Measurements from ENCODE around the gene HNF1A. TPM values are rescaled to one million over a fixed set of nuclear protein-coding genes. Genes with fewer than 3 reads are reported as not detected.
A peak's percentile ranks its signal among the peaks of the same experiment; 100 is the strongest.

The HNF1A gene
- total RNA-seq (2016; rRNA removed; fragmentation: Illumina TruSeq; extraction: Trizol) (27.0 and 34.7 TPM in 2 replicates), polyA plus RNA-seq (2011; rRNA removed) (13.4 and 18.2 TPM in 2 replicates), polyA minus RNA-seq (2011; rRNA and poly(A)+ RNA removed; ENCODE audit: low replicate concordance) (56.3 TPM in 1 of 2 replicates, not detected in the other), Bru-seq, nascent RNA (percentile 91 among the genes with signal in this experiment), BruChase-seq, experiment 1, labeled RNA remaining after a 6-hour chase (percentile 81 among the genes with signal in this experiment), BruChase-seq, experiment 2, labeled RNA remaining after a 2-hour chase (percentile 86 among the genes with signal in this experiment)
- total RNA-seq (2016; cell fraction: cytosol; rRNA removed; fragmentation: Illumina TruSeq; extraction: Trizol; ENCODE audit: low read depth): 8.0 and 9.3 TPM in 2 replicates
- 23.4 and 36.7 TPM in 2 replicates for total RNA-seq (2016; cell fraction: insoluble cytoplasmic fraction; rRNA removed; fragmentation: Illumina TruSeq; extraction: Trizol)
- 19.4 and 20.4 TPM in 2 replicates for total RNA-seq (2016; cell fraction: membrane; rRNA removed; fragmentation: Illumina TruSeq; extraction: Trizol)
- 29.9 and 31.7 TPM in 2 replicates for total RNA-seq (2016; cell fraction: nucleus; rRNA removed; fragmentation: Illumina TruSeq; extraction: Trizol)
- polyA plus RNA-seq (2011; cell fraction: cytosol; rRNA removed): 7.6 and 12.7 TPM in 2 replicates
- 41.8 and 43.1 TPM in 2 replicates for polyA plus RNA-seq (2011; cell fraction: nucleus; rRNA removed)
- polyA plus RNA-seq (2012): 21.5 and 22.4 TPM in 2 replicates
- polyA plus RNA-seq (2016; cell fraction: cytosol; fragmentation: Illumina TruSeq; extraction: Trizol; ENCODE audit: low read depth): 6.0 and 7.0 TPM in 2 replicates
- 27.7 and 38.7 TPM in 2 replicates for polyA plus RNA-seq (2016; cell fraction: insoluble cytoplasmic fraction; fragmentation: Illumina TruSeq; extraction: Trizol; ENCODE audit: low read depth)
- 13.6 and 14.7 TPM in 2 replicates for polyA plus RNA-seq (2016; cell fraction: membrane; fragmentation: Illumina TruSeq; extraction: Trizol; ENCODE audit: low read depth)
- 64.2 and 66.0 TPM in 2 replicates for polyA plus RNA-seq (2016; cell fraction: nucleus; fragmentation: Illumina TruSeq; extraction: Trizol; ENCODE audit: insufficient read depth, low read depth)
- 14.7 and 17.2 TPM in 2 replicates for polyA minus RNA-seq (2011; cell fraction: cytosol; rRNA and poly(A)+ RNA removed)
- 16.5 and 21.5 TPM in 2 replicates for polyA minus RNA-seq (2011; cell fraction: nucleus; rRNA and poly(A)+ RNA removed)
- long read RNA-seq, experiment 1, partial matches to known transcripts: 5 of 16 reads
- long read RNA-seq, experiment 1, other reads (novel, unspliced or antisense): 9 of 16 reads
- long read RNA-seq, experiment 2, transcript HNF1A-201 (10 exons, 3,442 nt): major isoform, 42 of 122 reads
- long read RNA-seq, experiment 2, transcript HNF1A-212 (10 exons, 2,014 nt): minor isoform, 13 of 122 reads
- long read RNA-seq, experiment 2, partial matches to known transcripts: 49 of 122 reads
- long read RNA-seq, experiment 2, other reads (novel, unspliced or antisense): 18 of 122 reads

- Histone ChIP-seq H3K36me3 (replicated peaks in 1 of 2; ENCODE audit: control insufficient read depth in 1 of 2, insufficient read depth in 2 of 2, low read length in 2 of 2) (peaks cover 6 to 19% of the 10 kb centered on the region in 2 experiments), H3K27ac (ENCODE audit: extremely low read length, insufficient read depth, low read length) (peak within 1 kb of the TSS; percentile 100), H3K9me3 (ENCODE audit: low read length) (no peaks in the 10 kb centered on the region), H3K27me3 (ENCODE audit: control insufficient read depth in 1 of 2, insufficient read depth in 2 of 2, low read length in 2 of 2) (no peaks in the 10 kb centered on the region; a peak in 1 of 5 replicates), H3K9ac (ENCODE audit: insufficient read depth, low read depth, low read length) (peak within 1 kb of the TSS; percentile 99), H3K4me3 (replicated peaks in 1 of 3; ENCODE audit: insufficient read depth in 1 of 3, low read depth in 2 of 3, low read length in 3 of 3) (peak within 1 kb of the TSS; percentile 90 to 98 (median 98)), H4K20me1 (ENCODE audit: insufficient read depth, low read length) (no peaks in the 10 kb centered on the region), H3K79me2 (ENCODE audit: insufficient read depth, low read length) (peaks cover 65% of the 10 kb centered on the region), H2AFZ (ENCODE audit: low read length) (no peak within 1 kb of the TSS), H3K4me1 (ENCODE audit: insufficient read depth, low read length) (peaks cover 60% of the 10 kb centered on the region), H3K4me2 (ENCODE audit: low read depth, low read length) (peak within 1 kb of the TSS; percentile 93)
- ATAC-seq (peak; percentile 70), FAIRE-seq (peak; percentile 78), DNase-seq (ENCODE audit: low spot score) (peak; percentile 95)
- TSS peak; percentile 65 for BruUV-seq (replicated peaks)
- ChIA-PET POLR2A (interaction anchor here (0.8 to 6.2 kb wide), 31 partner anchors 13 to 777 kb away, joined by 3 to 176 read pairs (median 4); partner anchors contain the start of genes C12orf43, MLEC, POP5 and RPLP0), CTCF (ENCODE audit: low intra/inter-chr PET ratio, low total read pairs) (no interaction called here)
- WGBS (ENCODE audit: low lambda C conversion rate): 0% methylated on average over 10 of the region's 40 CpGs
- intact Hi-C loops (cut with micrococcal nuclease; ENCODE audit: unreplicated experiment) (loop anchor here (10.0 kb wide), 1 partner anchor 74 kb away; the partner anchor contains the start of gene SPPL3), in situ Hi-C loops (cut with HindIII; ENCODE audit: extremely low pct_ligation_motif_present, low pct_unique_long_range_greater_than_20kb) (no loop called here)
- TF ChIP-seq ZNF281 (CRISPR knock-in tag; IDR thresholded peaks at IDR 0.05; ENCODE audit: borderline replicate concordance) (peak; percentile 90), NR2F1 (CRISPR knock-in tag; IDR thresholded peaks at IDR 0.05) (peak; percentile 34 to 64; a peak in 3 of 4 replicates), CAMTA2 (CRISPR knock-in tag; IDR thresholded peaks at IDR 0.05; ENCODE audit: borderline replicate concordance) (peak; percentile 94; the same call in 1 of the 2 replicates), ZNF3 (CRISPR knock-in tag; IDR thresholded peaks at IDR 0.05) (no peak), SKI (IDR thresholded peaks at IDR 0.05; ENCODE audit: partially characterized antibody) (no peak), ZFAT (CRISPR knock-in tag; conservative IDR thresholded peaks at IDR 0.05) (no peak), ZNF713 (CRISPR knock-in tag; IDR thresholded peaks at IDR 0.05) (0 out of 2 replicates have a peak, but pooled peaks have one; percentile 73), ZMYM3 (CRISPR knock-in tag; IDR thresholded peaks at IDR 0.05) (peak; percentile 66; the same call in 1 of the 2 replicates), ZNF326 (CRISPR knock-in tag; IDR thresholded peaks at IDR 0.05; ENCODE audit: borderline replicate concordance) (no peak), MAF1 (CRISPR knock-in tag; IDR thresholded peaks at IDR 0.05; ENCODE audit: borderline replicate concordance) (no peak)
- TF ChIP-seq, protein P1, sequence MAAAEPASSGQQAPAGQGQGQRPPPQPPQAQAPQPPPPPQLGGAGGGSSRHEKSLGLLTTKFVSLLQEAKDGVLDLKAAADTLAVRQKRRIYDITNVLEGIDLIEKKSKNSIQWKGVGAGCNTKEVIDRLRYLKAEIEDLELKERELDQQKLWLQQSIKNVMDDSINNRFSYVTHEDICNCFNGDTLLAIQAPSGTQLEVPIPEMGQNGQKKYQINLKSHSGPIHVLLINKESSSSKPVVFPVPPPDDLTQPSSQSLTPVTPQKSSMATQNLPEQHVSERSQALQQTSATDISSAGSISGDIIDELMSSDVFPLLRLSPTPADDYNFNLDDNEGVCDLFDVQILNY (CRISPR knock-in tag; conservative IDR thresholded peaks at IDR 0.05): no peak
Observed at GRCh38 chr12:120978296-120979219, at the start of gene HNF1A. TSS of gene HNF1A (plus strand) at chr12:120978543. CDS start at chr12:120978769, 226 bp downstream.

All from HepG2 (cell line).